Hepatocyte (in vitro differentiated cells): Measurements from ENCODE around the gene AKR1C1.
"Not testable (repeated sequence)": the region's sequence is repeated elsewhere in the genome, so short reads cannot be mapped to it uniquely, and the experiment has no call there.

Experiments
- CTCF ChIP-seq: fragments of 200-600 bp; sonication (generic); IDR thresholded peaks from 2 replicates; pipeline ENCODE4 v1.5.1; 2016; ENCODE audit warnings: antibody characterized with exemption, mild to moderate bottlenecking; ENCODE audit not compliant: poor library complexity
- EZH2 ChIP-seq: fragments of 200-600 bp; sonication (generic); IDR thresholded peaks from 2 replicates; pipeline ENCODE4 v1.6.1; 2016; ENCODE audit warnings: antibody characterized with exemption, mild to moderate bottlenecking, borderline replicate concordance
- EZH2phosphoT487 ChIP-seq: fragments of 200-600 bp; sonication (generic); IDR thresholded peaks from one replicate; pipeline ENCODE4 v1.6.1; 2018; ENCODE audit warnings: antibody characterized with exemption, mild to moderate bottlenecking, low read depth, moderate library complexity; ENCODE audit not compliant: unreplicated experiment, severe bottlenecking

DNA sequence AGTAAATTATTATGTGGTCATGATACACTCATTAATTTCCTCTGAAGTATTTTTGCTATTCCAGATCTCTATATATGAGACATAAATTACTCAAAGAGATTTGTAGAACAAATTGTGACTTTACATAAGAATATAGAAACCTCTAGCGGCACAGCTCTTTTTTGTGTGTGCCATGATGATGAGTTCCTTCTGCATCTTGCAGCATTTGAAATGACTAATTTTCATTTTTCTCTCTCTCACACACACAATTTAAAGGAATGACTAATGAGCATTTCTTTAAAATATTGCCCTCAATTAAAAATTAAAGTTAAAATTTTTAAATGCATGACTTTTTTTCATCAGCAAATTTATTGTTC is 40.8 kb downstream of the AKR1C1 start:
- TF ChIP-seq CTCF, EZH2, EZH2phosphoT487: not testable (repeated sequence)
